ENCODE measurements around the gene APEH. TPM values are rescaled to one million over a fixed set of nuclear protein-coding genes. Genes with fewer than 3 reads are reported as not detected.

APEH gene
- total RNA-seq, 1 experiment from 2014 or later: 246 TPM

- ChIA-PET POLR2A (no interaction called here), CTCF (no interaction called here), RAD21 (ENCODE audit: low non-redundant PET in 1 of 2, low total read pairs in 2 of 2, uncharacterized antibody in 2 of 2, unreplicated experiment in 2 of 2) (no interaction called here)
- Histone ChIP-seq H3K4me3 (replicated peaks in 1 of 2; ENCODE audit: low read depth in 1 of 2, low read length in 2 of 2) (no peak overlapping the region), H3K27ac (ENCODE audit: low read depth, low read length) (no peak overlapping the region), H2AFZ (ENCODE audit: low read depth, low read length, poor library complexity, severe bottlenecking) (no peak overlapping the region), H3K4me1 (ENCODE audit: control insufficient read depth in 1 of 2, insufficient read depth in 2 of 2, low read length in 2 of 2) (peaks cover 12 to 35% of the 10 kb centered on the region in 2 experiments), H3K9me3 (ENCODE audit: control insufficient read depth in 1 of 2, insufficient read depth in 1 of 2, low read depth in 1 of 2, low read length in 2 of 2) (no peaks in the 10 kb centered on the region), H3K27me3 (ENCODE audit: insufficient read depth, low read length) (no peaks in the 10 kb centered on the region), H3K9ac (ENCODE audit: low read length) (no peak overlapping the region), H3K4me2 (ENCODE audit: low read length) (no peak overlapping the region), H3K9me2 (ENCODE audit: insufficient read depth) (no peaks in the 10 kb centered on the region), H4K20me1 (ENCODE audit: insufficient read depth) (no peaks in the 10 kb centered on the region), H3K79me2 (ENCODE audit: insufficient read depth, low read length) (no peaks in the 10 kb centered on the region), H3K36me3 (ENCODE audit: control insufficient read depth in 1 of 2, insufficient read depth in 2 of 2, low read length in 2 of 2) (no peaks in the 10 kb centered on the region)
- no TSS peak for BruUV-seq (replicated peaks)
- ATAC-seq (no peak), DNase-seq (ENCODE audit: low read depth, low spot score) (no peak)
- TF ChIP-seq, protein P1, sequence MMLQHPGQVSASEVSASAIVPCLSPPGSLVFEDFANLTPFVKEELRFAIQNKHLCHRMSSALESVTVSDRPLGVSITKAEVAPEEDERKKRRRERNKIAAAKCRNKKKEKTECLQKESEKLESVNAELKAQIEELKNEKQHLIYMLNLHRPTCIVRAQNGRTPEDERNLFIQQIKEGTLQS (IDR thresholded peaks at IDR 0.05): no peak
- TF ChIP-seq MAX (IDR thresholded peaks at IDR 0.05) (no peak), EZH2phosphoT487 (IDR thresholded peaks at IDR 0.05; ENCODE audit: borderline replicate concordance) (no peak), TCF7L2 (IDR thresholded peaks at IDR 0.05; ENCODE audit: borderline replicate concordance, extremely low read depth, insufficient read depth, insufficient read length) (no peak), FOSL1 (IDR thresholded peaks at IDR 0.05; ENCODE audit: low read depth) (no peak), EGR1 (IDR thresholded peaks at IDR 0.05; ENCODE audit: low read depth) (no peak), POLR2AphosphoS5 (IDR thresholded peaks at IDR 0.05; ENCODE audit: low read depth, low read length) (no peak), ZNF274 (IDR thresholded peaks at IDR 0.05; ENCODE audit: low read depth, low read length) (no peak), JUND (IDR thresholded peaks at IDR 0.05) (no peak), SRF (IDR thresholded peaks at IDR 0.05; ENCODE audit: low read depth) (no peak), EZH2 (IDR thresholded peaks at IDR 0.05) (no peak), CBX3 (IDR thresholded peaks at IDR 0.05; ENCODE audit: low read depth) (no peak)
- TF ChIP-seq, protein P2, sequence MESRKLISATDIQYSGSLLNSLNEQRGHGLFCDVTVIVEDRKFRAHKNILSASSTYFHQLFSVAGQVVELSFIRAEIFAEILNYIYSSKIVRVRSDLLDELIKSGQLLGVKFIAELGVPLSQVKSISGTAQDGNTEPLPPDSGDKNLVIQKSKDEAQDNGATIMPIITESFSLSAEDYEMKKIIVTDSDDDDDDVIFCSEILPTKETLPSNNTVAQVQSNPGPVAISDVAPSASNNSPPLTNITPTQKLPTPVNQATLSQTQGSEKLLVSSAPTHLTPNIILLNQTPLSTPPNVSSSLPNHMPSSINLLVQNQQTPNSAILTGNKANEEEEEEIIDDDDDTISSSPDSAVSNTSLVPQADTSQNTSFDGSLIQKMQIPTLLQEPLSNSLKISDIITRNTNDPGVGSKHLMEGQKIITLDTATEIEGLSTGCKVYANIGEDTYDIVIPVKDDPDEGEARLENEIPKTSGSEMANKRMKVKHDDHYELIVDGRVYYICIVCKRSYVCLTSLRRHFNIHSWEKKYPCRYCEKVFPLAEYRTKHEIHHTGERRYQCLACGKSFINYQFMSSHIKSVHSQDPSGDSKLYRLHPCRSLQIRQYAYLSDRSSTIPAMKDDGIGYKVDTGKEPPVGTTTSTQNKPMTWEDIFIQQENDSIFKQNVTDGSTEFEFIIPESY (IDR thresholded peaks at IDR 0.05; ENCODE audit: extremely low read depth, insufficient replicate concordance, low read length): no peak
- intact Hi-C loops (cut with micrococcal nuclease): no loop called here
Measured at GRCh38 chr3:49639551-49639950, 34.6 kb upstream of the APEH start.

Data from HCT116 (cell line).